Ascending aorta (tissue), 2 donors: Measurements from ENCODE around the gene CAMK1D. TPM values are rescaled to one million over a fixed set of nuclear protein-coding genes. Genes with fewer than 3 reads are reported as not detected.
"Not testable (repeated sequence)": the region's sequence is repeated elsewhere in the genome, so short reads cannot be mapped to it uniquely, and the experiment has no call there.

ENCODE experiments used
- DNase-seq, 2 donors: peaks; one replicate each; pipeline ENCODE4 v3.0.0-alpha.2; 2019; ENCODE audit warnings: low spot score in 2 of 2
- H3K27ac ChIP-seq, 2 donors: fragments of 200-600 bp; sonication (generic); one replicate each; pipeline ENCODE4 v1.5.1; 2016 to 2017; ENCODE audit warnings: mild to moderate bottlenecking in 1 of 2
- H3K27me3 ChIP-seq: fragments of 200-600 bp; sonication (generic); one replicate; pipeline ENCODE4 v1.5.1; 2017
- H3K36me3 ChIP-seq, 2 donors: fragments of 200-600 bp; sonication (generic); one replicate each; pipeline ENCODE4 v1.5.1; 2016
- H3K4me1 ChIP-seq, 2 donors: fragments of 200-600 bp; sonication (generic); one replicate each; pipeline ENCODE4 v1.5.1; 2016 to 2017; ENCODE audit warnings: mild to moderate bottlenecking in 1 of 2
- H3K4me3 ChIP-seq, 2 donors: fragments of 200-600 bp; sonication (generic); one replicate each; pipeline ENCODE4 v1.5.1; 2016 to 2017; ENCODE audit warnings: mild to moderate bottlenecking in 1 of 2
- H3K9me3 ChIP-seq, 2 donors: fragments of 200-600 bp; sonication (generic); one replicate each; pipeline ENCODE4 v1.5.1; 2016
- intact Hi-C: fragments of 100-400 bp; cut with DNase I; formaldehyde crosslinking; loops from one replicate; pipeline ENCODE4 v1.15.1; 2023
- total RNA-seq: library from RNA; depleted of rRNA; stranded (reverse); fragments of >200 nt; gene quantifications from one replicate; pipeline ENCODE4 v1.1.0, GENCODE V29; 2016
- TF ChIP-seq, protein P1 (sequence below), 3 experiments: fragments of 200-600 bp in 2 of 3; fragments of 450-650 bp in 1 of 3; sonication (generic) in 2 of 3; IDR thresholded peaks; one replicate each; pipeline ENCODE4 v1.5.1; 2016 to 2019; ENCODE audit warnings: antibody characterized with exemption in 3 of 3, mild to moderate bottlenecking in 1 of 3, moderate library complexity in 1 of 3

CAMK1D gene
- total RNA-seq, 1 donor from 2014 or later, result 4.2 TPM

DNA sequence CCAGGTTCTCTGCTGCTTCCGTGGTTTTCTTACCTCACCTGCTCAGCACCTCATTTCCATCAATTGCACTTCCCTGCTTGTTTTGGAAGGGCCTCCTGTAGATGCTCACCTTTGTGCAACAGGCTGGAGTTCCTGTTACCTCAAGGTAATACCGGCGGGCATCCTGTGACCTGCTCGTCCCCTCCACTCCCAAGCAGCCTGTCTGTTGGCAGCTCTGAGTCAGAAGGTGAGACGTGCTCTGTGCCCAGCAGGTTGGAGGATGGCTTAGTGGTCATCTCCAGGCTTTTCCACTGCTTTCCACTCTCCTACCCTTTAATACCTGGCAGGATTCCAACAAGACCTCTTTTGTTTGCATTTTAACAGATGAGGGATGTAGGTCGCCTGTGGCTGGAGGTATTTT is 86.0 kb downstream of the CAMK1D start:
- intact Hi-C loops, result no loop called here
- TF ChIP-seq, protein P1, sequence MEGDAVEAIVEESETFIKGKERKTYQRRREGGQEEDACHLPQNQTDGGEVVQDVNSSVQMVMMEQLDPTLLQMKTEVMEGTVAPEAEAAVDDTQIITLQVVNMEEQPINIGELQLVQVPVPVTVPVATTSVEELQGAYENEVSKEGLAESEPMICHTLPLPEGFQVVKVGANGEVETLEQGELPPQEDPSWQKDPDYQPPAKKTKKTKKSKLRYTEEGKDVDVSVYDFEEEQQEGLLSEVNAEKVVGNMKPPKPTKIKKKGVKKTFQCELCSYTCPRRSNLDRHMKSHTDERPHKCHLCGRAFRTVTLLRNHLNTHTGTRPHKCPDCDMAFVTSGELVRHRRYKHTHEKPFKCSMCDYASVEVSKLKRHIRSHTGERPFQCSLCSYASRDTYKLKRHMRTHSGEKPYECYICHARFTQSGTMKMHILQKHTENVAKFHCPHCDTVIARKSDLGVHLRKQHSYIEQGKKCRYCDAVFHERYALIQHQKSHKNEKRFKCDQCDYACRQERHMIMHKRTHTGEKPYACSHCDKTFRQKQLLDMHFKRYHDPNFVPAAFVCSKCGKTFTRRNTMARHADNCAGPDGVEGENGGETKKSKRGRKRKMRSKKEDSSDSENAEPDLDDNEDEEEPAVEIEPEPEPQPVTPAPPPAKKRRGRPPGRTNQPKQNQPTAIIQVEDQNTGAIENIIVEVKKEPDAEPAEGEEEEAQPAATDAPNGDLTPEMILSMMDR (IDR thresholded peaks at IDR 0.05), result no peak
- Histone ChIP-seq H3K4me3 (no peak overlapping the region), H3K4me1 (no peaks in the 10 kb centered on the region), H3K27ac (no peak overlapping the region), H3K36me3 (no peaks in the 10 kb centered on the region), H3K9me3 (no peaks in the 10 kb centered on the region), H3K27me3 (no peaks in the 10 kb centered on the region)
- DNase-seq, result no peak

DNA sequence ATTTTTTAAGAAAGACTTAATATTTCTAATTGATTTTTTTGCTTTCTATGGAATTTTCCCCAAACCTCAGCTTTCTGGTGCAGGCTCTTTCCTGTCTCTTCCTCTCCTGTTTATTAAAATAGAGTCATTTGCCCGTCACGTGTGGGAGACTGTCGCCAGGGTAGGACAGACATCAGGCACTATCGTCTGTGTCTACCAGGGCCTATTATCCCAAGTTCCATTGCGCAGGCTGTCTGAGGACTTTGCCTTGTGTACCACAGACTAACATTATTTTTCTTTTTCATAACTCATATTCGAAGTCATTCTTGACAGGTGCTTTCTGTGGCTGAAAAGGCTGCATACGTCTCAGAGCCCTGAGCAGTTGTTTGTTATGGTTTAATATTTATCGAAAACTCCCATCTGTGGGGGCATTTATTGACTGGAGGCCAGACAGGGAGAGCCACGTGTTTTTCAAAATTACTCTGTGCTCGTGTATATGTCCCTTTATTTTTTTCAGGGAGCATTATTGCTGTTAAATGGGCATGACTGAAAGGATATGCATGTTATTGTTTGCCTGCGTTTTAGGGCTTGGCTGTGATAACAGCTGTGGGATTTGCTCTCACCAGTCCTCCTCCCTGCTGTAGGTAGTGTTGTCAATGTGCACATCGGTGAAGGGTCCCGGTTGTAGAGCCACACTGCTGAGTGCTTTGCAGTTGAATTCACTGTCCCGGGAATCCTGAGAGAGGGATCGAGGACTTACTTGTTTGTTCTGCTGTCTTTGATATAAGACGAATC is 89.8 kb downstream of the CAMK1D start:
- Histone ChIP-seq H3K4me3 (no peak overlapping the region), H3K27me3 (no peaks in the 10 kb centered on the region), H3K27ac (no peak overlapping the region), H3K36me3 (no peaks in the 10 kb centered on the region), H3K4me1 (no peaks in the 10 kb centered on the region), H3K9me3 (no peaks in the 10 kb centered on the region)
- TF ChIP-seq, protein P1 (IDR thresholded peaks at IDR 0.05), result no peak
- intact Hi-C loops, result no loop called here
- no peak for DNase-seq

DNA sequence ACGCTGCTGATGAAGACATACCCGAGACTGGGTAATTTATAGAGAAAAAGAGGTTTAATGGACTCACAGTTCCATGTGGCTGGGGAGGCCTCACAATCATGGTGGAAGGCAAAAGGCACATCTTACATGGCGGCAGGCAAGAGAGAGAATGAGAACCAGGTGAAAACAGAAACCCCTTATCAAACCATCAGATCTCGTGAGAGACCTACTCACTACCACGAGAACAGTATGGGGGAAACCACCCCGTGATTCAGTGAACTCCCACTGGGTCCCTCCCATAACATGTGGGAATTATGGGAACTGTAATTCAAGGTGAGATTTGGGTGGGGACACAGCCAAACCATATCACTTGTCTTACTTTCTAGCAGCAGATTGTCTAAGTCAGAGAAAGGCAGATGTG is 90.4 kb downstream of the CAMK1D start:
- H3K27ac ChIP-seq, H3K36me3 ChIP-seq, DNase-seq, H3K4me1 ChIP-seq, H3K4me3 ChIP-seq, H3K9me3 ChIP-seq, H3K27me3 ChIP-seq, intact Hi-C loops: not testable (repeated sequence)

DNA sequence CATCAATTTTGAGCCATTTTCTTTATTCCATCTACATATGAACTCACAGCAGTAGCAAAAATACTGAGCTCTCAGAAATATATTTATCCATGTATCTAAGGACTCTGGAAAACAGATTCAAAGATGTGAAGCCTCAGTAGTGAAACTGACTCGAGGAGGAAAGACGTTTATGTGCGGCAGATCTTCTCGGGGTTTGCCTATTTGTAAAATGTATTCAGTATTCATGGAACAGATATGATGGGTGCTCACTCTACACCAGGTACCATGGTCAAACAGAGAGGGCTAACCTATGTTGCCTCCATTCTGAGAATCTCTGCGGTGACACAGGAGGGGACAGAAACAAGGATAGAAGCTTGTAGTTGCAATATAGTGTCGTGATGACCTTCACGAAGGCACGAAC is 93.7 kb downstream of the CAMK1D start:
- H3K27ac ChIP-seq, result no peak overlapping the region
- intact Hi-C loops, result no loop called here
- TF ChIP-seq, protein P1 (IDR thresholded peaks at IDR 0.05), result no peak
- peaks cover 0 to 7% of the 10 kb centered on the region in 2 donors for H3K4me1 ChIP-seq
- no peak overlapping the region for H3K4me3 ChIP-seq
- no peaks in the 10 kb centered on the region for H3K9me3 ChIP-seq
- DNase-seq, result no peak
- no peaks in the 10 kb centered on the region for H3K36me3 ChIP-seq
- no peaks in the 10 kb centered on the region for H3K27me3 ChIP-seq

GRCh38 chr10:12444981-12445700 is 95.8 kb downstream of the CAMK1D start:
- Histone ChIP-seq H3K9me3 (no peaks in the 10 kb centered on the region), H3K27me3 (no peaks in the 10 kb centered on the region), H3K36me3 (no peaks in the 10 kb centered on the region), H3K4me1 (peaks cover 0 to 14% of the 10 kb centered on the region in 2 donors), H3K4me3 (no peak overlapping the region), H3K27ac (peak overlapping the region; percentile 41 to 66)
- intact Hi-C loops, result no loop called here
- TF ChIP-seq, protein P1 (IDR thresholded peaks at IDR 0.05), result no peak
- DNase-seq, result no peak

- H3K27me3 ChIP-seq, result no peaks in the 10 kb centered on the region
- no peak overlapping the region for H3K4me3 ChIP-seq
- intact Hi-C loops, result no loop called here
- no peaks in the 10 kb centered on the region for H3K9me3 ChIP-seq
- H3K36me3 ChIP-seq, result no peaks in the 10 kb centered on the region
- TF ChIP-seq, protein P1 (IDR thresholded peaks at IDR 0.05), result no peak
- H3K4me1 ChIP-seq, result peaks cover 0 to 14% of the 10 kb centered on the region in 2 donors
- no peak for DNase-seq
- peak overlapping the region; percentile 46 to 66 for H3K27ac ChIP-seq
Measured at GRCh38 chr10:12445701-12446334, 96.5 kb downstream of the CAMK1D start.
